ENCODE measurements around the gene TMEM125.

The TMEM125 gene

GRCh38 chr1:43269627-43270375 lies at the start of gene TMEM125:
Gene TMEM125 (plus strand): TSS chr1:43269983. CDS start chr1:43272723, 2,740 bp downstream.
- ATAC-seq (no peak), DNase-seq (no peak)
- Mint-ChIP-seq H3K4me1 (peaks cover 34% of the 10 kb centered on the region), H3K4me3 (peak within 1 kb of the TSS; percentile 69 to 76), H3K27me3 (peaks cover 31% of the 10 kb centered on the region), H3K27ac (peak within 1 kb of the TSS; percentile 44 to 84), H3K9me3 (peaks cover 4 to 7% of the 10 kb centered on the region in 2 donors)

DNA sequence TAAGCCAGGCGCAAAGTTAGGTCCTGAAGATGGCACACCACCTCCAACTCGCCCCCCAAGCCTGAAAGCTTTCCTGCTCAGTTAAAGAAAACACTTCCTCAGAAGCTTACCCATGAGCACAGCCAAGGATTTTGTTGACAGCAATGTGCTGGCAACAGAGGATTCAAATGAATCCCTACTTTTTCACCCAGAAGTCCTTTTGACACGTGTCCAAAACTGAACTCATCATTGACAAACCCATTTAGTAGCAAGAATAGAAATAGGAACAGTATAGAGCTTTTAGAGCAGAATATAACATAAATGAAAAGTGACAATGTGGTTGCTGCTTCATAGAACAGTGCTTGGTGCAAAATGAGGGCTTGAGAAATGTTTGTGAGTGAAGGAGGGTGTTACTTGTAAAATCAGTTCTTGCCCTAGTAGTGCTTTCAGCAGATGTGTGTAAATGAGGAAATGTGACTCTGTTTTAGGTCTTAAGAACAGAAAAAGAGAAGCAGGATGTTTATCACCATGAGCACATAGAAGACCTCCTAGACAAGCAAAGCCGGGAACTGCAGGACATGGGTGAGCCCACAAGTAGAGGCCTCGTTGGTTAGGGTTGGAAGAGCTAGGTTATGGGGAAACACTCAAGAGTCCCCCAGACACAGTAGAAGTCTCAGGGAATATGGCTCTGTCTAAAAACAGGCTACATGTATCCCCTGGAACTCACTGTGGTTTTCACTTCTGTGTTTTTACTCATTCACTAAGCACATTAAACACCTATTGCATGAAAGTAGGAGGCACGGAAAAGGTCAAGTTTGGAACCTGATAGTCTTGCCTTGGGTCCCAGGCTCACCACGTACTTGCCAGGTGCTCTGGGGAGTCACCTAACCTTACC lies 48.6 kb upstream of the TMEM125 start:
- no peak overlapping the region for H3K4me3 Mint-ChIP-seq
- DNase-seq = no peak
- H3K9me3 Mint-ChIP-seq = no peaks in the 10 kb centered on the region
- H3K27me3 Mint-ChIP-seq = no peaks in the 10 kb centered on the region
- no peak overlapping the region for H3K27ac Mint-ChIP-seq
- peaks cover 11% of the 10 kb centered on the region for H3K4me1 Mint-ChIP-seq
- no peak for ATAC-seq

GRCh38 chr1:43221797-43222196 lies 48.0 kb upstream of the TMEM125 start:
- no peak for DNase-seq
- no peak overlapping the region for H3K4me3 Mint-ChIP-seq
- no peak overlapping the region for H3K27ac Mint-ChIP-seq
- no peak for ATAC-seq
- no peaks in the 10 kb centered on the region for H3K9me3 Mint-ChIP-seq
- no peaks in the 10 kb centered on the region for H3K27me3 Mint-ChIP-seq
- H3K4me1 Mint-ChIP-seq = peaks cover 11% of the 10 kb centered on the region

DNA sequence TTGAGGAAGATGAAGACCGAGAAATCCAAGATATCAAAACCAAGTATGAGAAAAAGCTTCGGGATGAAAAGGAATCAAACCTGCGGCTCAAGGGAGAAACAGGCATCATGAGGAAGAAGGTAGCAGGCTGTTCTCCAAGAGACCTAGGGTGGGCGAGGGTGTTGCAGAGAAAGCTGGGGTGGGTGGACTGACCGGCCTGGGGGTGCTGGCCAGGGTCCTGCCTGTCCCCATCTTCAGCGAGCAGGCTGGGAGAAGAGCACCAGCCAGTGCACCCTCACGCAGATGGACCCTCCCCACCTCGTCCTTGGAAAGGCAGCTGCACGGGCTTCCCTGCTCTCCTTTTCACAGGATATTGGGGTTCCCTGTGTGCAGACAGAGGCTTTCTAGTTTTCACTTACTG lies 46.9 kb upstream of the TMEM125 start:
- no peaks in the 10 kb centered on the region for H3K27me3 Mint-ChIP-seq
- H3K27ac Mint-ChIP-seq = no peak overlapping the region
- no peak overlapping the region for H3K4me3 Mint-ChIP-seq
- no peaks in the 10 kb centered on the region for H3K9me3 Mint-ChIP-seq
- H3K4me1 Mint-ChIP-seq = peaks cover 11% of the 10 kb centered on the region
- DNase-seq (no peak), ATAC-seq (no peak)

- no peak overlapping the region for H3K4me3 Mint-ChIP-seq
- no peaks in the 10 kb centered on the region for H3K9me3 Mint-ChIP-seq
- peaks cover 11% of the 10 kb centered on the region for H3K4me1 Mint-ChIP-seq
- H3K27me3 Mint-ChIP-seq = no peaks in the 10 kb centered on the region
- no peak for DNase-seq
- peak; percentile 25 for ATAC-seq
- no peak overlapping the region for H3K27ac Mint-ChIP-seq
Observed at GRCh38 chr1:43225168-43225567, 44.6 kb upstream of the TMEM125 start.

GRCh38 chr1:43227143-43227764 lies 42.5 kb upstream of the TMEM125 start:
- no peak overlapping the region for H3K4me3 Mint-ChIP-seq
- DNase-seq (peak; percentile 77), ATAC-seq (peak; percentile 93)
- H3K9me3 Mint-ChIP-seq = no peaks in the 10 kb centered on the region
- no peaks in the 10 kb centered on the region for H3K27me3 Mint-ChIP-seq
- H3K27ac Mint-ChIP-seq = no peak overlapping the region
- H3K4me1 Mint-ChIP-seq = no peaks in the 10 kb centered on the region

DNA sequence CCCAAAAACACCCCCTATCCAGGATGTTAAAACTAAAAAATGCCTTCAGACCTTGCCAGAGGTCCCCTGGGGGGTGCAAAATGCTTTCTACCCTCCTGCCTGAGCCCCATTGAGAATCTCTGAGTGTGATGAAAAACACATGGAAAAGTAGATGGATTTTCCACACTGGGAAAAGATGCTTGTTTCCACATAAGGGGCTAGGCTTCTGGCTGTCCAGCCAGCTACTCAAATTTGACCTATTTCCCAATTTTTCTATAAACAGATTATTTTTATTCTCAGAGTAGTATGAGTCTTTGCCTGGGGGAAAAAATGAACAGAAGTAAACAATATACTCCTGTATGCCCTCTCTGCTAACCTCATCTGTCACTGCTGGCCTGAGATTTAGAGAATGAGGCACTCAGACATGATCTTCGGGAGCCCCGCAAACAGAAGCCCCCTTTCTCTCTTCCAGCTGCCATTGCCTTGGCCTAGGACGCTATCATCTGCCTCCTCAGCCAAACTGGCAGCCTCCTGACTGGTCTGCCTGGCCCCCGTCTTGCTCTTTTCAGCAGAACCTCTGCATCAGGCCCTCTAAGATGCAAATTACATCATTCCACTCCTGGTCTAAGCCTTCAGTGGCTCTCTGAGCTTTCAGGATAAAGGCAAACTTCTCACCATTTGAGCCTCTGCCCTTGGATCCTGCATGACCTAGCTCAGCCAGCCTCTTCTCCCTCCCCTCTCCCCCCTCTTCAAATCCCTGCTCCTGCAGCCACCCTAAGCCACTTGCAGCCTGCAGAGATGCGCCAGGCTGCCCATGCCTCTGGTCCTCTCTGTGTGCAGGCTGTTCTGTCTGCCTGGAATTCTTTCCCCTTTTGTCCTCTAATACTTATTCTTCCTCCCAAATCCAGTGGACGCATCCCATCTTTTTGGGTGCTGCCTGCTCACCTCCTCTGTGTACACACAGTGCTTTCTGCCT lies 39.7 kb upstream of the TMEM125 start:
- no peak for DNase-seq
- H3K27ac Mint-ChIP-seq = peak overlapping the region in 1 of 2 donors; percentile 57
- H3K4me1 Mint-ChIP-seq = no peaks in the 10 kb centered on the region
- H3K27me3 Mint-ChIP-seq = no peaks in the 10 kb centered on the region
- no peak for ATAC-seq
- H3K9me3 Mint-ChIP-seq = no peaks in the 10 kb centered on the region
- no peak overlapping the region for H3K4me3 Mint-ChIP-seq

DNA sequence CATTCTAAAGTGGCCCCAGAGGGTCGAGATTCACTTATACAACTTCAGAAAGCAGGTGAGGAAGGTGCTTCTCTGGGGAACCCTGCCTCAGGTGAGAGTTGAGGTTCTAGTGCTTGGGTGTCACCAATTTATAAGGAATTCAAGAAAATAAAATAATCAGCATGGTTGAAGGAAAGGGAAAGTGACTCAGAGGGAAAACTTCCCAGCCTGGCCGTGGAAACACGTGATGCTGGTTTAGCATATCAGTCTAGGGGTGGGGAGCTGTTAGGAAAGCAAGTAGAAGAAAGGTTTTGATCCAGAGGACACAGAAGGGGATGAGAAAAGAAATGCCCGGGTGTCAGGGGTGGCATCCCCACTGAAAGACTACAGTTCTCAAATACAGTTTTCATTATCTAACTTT lies 37.7 kb upstream of the TMEM125 start:
- Mint-ChIP-seq H3K27me3 (no peaks in the 10 kb centered on the region), H3K4me3 (no peak overlapping the region), H3K27ac (no peak overlapping the region), H3K4me1 (no peaks in the 10 kb centered on the region), H3K9me3 (no peaks in the 10 kb centered on the region)
- no peak for DNase-seq
- no peak for ATAC-seq

DNA sequence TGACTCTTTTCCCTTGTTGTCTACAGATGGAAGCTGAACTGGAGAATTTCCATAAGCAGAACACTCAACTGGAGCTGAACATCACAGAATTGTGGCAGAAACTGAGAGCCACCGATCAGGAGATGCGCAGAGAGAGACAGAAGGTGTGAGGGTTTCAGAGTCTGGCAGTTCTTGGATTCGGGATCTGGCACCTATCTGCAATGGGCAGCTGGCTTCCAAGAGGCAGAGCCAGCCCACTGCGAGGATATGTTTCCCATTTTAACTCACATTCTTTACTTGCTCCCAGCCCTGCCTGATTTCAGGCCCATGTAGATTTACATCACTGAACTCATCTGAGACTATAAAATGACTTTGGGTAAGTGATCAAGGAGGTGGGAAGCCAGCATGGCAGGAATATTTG lies 37.3 kb upstream of the TMEM125 start:
- ATAC-seq = no peak
- H3K4me3 Mint-ChIP-seq = no peak overlapping the region
- H3K27me3 Mint-ChIP-seq = no peaks in the 10 kb centered on the region
- H3K4me1 Mint-ChIP-seq = no peaks in the 10 kb centered on the region
- H3K9me3 Mint-ChIP-seq = no peaks in the 10 kb centered on the region
- no peak for DNase-seq
- H3K27ac Mint-ChIP-seq = no peak overlapping the region

- ATAC-seq (no peak), DNase-seq (no peak)
- no peaks in the 10 kb centered on the region for H3K27me3 Mint-ChIP-seq
- H3K4me1 Mint-ChIP-seq = no peaks in the 10 kb centered on the region
- H3K4me3 Mint-ChIP-seq = no peak overlapping the region
- H3K27ac Mint-ChIP-seq = no peak overlapping the region
- H3K9me3 Mint-ChIP-seq = no peaks in the 10 kb centered on the region
Observed at GRCh38 chr1:43233631-43234030, 36.2 kb upstream of the TMEM125 start.

DNA sequence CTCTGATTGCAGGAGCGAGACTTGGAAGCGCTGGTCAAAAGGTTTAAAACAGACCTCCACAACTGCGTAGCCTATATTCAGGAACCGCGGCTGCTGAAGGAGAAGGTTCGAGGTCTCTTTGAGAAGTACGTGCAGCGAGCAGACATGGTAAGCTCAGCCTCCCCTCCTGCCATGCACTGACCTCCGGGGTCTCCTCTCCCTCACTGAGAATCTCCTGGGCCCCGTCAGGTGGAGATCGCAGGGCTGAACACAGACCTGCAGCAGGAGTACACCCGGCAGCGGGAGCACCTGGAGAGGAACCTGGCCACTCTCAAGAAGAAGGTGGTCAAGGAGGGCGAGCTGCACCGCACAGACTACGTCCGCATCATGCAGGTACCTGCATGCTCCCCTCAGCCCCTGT lies 35.5 kb upstream of the TMEM125 start:
- H3K4me3 Mint-ChIP-seq = no peak overlapping the region
- H3K27ac Mint-ChIP-seq = no peak overlapping the region
- DNase-seq (no peak), ATAC-seq (no peak)
- no peaks in the 10 kb centered on the region for H3K4me1 Mint-ChIP-seq
- no peaks in the 10 kb centered on the region for H3K9me3 Mint-ChIP-seq
- no peaks in the 10 kb centered on the region for H3K27me3 Mint-ChIP-seq

DNA sequence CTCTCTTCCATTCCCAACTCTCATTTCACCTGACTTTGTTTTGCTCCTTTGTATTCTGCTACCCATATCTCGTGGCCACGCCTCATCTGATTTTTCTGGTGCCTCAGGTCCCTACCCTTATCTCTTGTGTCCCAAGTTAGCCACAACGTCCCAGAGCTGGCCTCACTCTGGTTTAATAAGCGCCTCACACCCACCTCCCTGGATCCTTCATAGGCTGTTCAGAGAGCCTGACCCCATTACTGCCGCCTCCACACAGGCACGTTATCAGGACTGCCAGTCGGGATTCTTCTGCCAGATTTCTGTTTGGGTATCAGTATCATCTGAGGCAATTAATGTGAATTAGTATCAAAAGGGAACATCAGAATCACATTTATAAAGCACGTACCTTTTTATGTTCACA lies 34.7 kb upstream of the TMEM125 start:
- H3K27me3 Mint-ChIP-seq = no peaks in the 10 kb centered on the region
- H3K27ac Mint-ChIP-seq = peak overlapping the region in 1 of 2 donors; percentile 7
- H3K9me3 Mint-ChIP-seq = no peaks in the 10 kb centered on the region
- DNase-seq (no peak), ATAC-seq (no peak)
- no peaks in the 10 kb centered on the region for H3K4me1 Mint-ChIP-seq
- no peak overlapping the region for H3K4me3 Mint-ChIP-seq

- DNase-seq (no peak), ATAC-seq (no peak)
- no peaks in the 10 kb centered on the region for H3K9me3 Mint-ChIP-seq
- no peaks in the 10 kb centered on the region for H3K27me3 Mint-ChIP-seq
- H3K4me1 Mint-ChIP-seq = no peaks in the 10 kb centered on the region
- H3K4me3 Mint-ChIP-seq = no peak overlapping the region
- no peak overlapping the region for H3K27ac Mint-ChIP-seq
Observed at GRCh38 chr1:43235451-43236121, 34.2 kb upstream of the TMEM125 start.

- H3K27ac Mint-ChIP-seq = no peak overlapping the region
- no peak for ATAC-seq
- no peak for DNase-seq
- no peaks in the 10 kb centered on the region for H3K27me3 Mint-ChIP-seq
- no peak overlapping the region for H3K4me3 Mint-ChIP-seq
- no peaks in the 10 kb centered on the region for H3K4me1 Mint-ChIP-seq
- H3K9me3 Mint-ChIP-seq = no peaks in the 10 kb centered on the region
Observed at GRCh38 chr1:43237121-43237520, 32.7 kb upstream of the TMEM125 start.
